Activated T-helper 1 cell treated with anti-CD3 and anti-CD28 coated beads, Interleukin-2, amount 50 U/mL, for 16 hours (primary cell): ENCODE data around the gene PPL.
"Not testable (repeated sequence)": the region's sequence is repeated elsewhere in the genome, so short reads cannot be mapped to it uniquely, and the experiment has no call there.

ENCODE experiments used
- DNase-seq, 2 donors: peaks; one replicate each; pipeline ENCODE4 v3.0.0-alpha.2; 2020; ENCODE audit warnings: low read depth in 1 of 2, low spot score in 1 of 2

The PPL gene

GRCh38 chr16:4936991-4937781 is at the start of gene PPL:
Gene PPL (minus strand): TSS chr16:4937148. CDS start chr16:4937045, 103 bp downstream.
- DNase-seq: no peak

- no peak for DNase-seq
Measured at GRCh38 chr16:4984174-4984990, 47.4 kb upstream of the PPL start.

- DNase-seq: no peak
Measured at GRCh38 chr16:4982056-4982867, 45.3 kb upstream of the PPL start.

GRCh38 chr16:4981473-4981872 is 44.5 kb upstream of the PPL start:
- no peak for DNase-seq

GRCh38 chr16:4980691-4981090 is 43.7 kb upstream of the PPL start:
- DNase-seq: no peak

GRCh38 chr16:4979736-4980660 is 43.0 kb upstream of the PPL start:
- no peak for DNase-seq

- no peak for DNase-seq
Measured at GRCh38 chr16:4979164-4979563, 42.2 kb upstream of the PPL start.

- no peak for DNase-seq
Measured at GRCh38 chr16:4976611-4977145, 39.7 kb upstream of the PPL start.

GRCh38 chr16:4976079-4976478 is 39.1 kb upstream of the PPL start:
- no peak for DNase-seq

- DNase-seq: no peak
Measured at GRCh38 chr16:4972938-4973587, 36.1 kb upstream of the PPL start.

GRCh38 chr16:4970010-4970409 is 33.1 kb upstream of the PPL start:
- DNase-seq: no peak

GRCh38 chr16:4968879-4969483 is 32.0 kb upstream of the PPL start:
- no peak for DNase-seq

- not testable (repeated sequence) for DNase-seq
Measured at GRCh38 chr16:4968278-4968677, 31.3 kb upstream of the PPL start.

GRCh38 chr16:4966736-4967453 is 29.9 kb upstream of the PPL start:
- DNase-seq: no peak

- DNase-seq: not testable (repeated sequence)
Measured at GRCh38 chr16:4963527-4963926, 26.6 kb upstream of the PPL start.

- no peak for DNase-seq
Measured at GRCh38 chr16:4962716-4963115, 25.8 kb upstream of the PPL start.

- no peak for DNase-seq
Measured at GRCh38 chr16:4960579-4960978, 23.6 kb upstream of the PPL start.
